T-helper 17 cell (primary cell): ENCODE results near the gene PGAP3. TPM values are rescaled to one million over a fixed set of nuclear protein-coding genes. Genes with fewer than 3 reads are reported as not detected.
"Not testable (repeated sequence)": the region's sequence is repeated elsewhere in the genome, so short reads cannot be mapped to it uniquely, and the experiment has no call there.

Experiments used
- ATAC-seq: fragments of 150-1000 bp; cut with Tn5 transposase; 2 replicates; pipeline ENCODE4 v1.10.0; 2021; ENCODE audit warnings: mild to moderate bottlenecking, moderate library complexity
- DNase-seq, 3 donors: peaks; one replicate each; pipeline versions ENCODE4 v3.0.0 to v3.0.0-alpha.2; 2020 to 2021
- H3K9me3 ChIP-seq: one replicate; pipeline ENCODE4 v1.7.0; 2013; ENCODE audit warnings: low read length, mild to moderate bottlenecking; ENCODE audit not compliant: control insufficient read depth, poor library complexity, severe bottlenecking
- H3K27ac Mint-ChIP-seq: one replicate; pipeline ENCODE4 v1.8.0; 2022; ENCODE audit warnings: mild to moderate bottlenecking, moderate library complexity, mixed read lengths
- H3K27me3 Mint-ChIP-seq: one replicate; pipeline ENCODE4 v1.8.0; 2022; ENCODE audit warnings: mixed read lengths
- H3K36me3 Mint-ChIP-seq: one replicate; pipeline ENCODE4 v1.8.0; 2022; ENCODE audit warnings: low read depth, mixed read lengths
- H3K4me1 Mint-ChIP-seq: one replicate; pipeline ENCODE4 v1.8.0; 2022; ENCODE audit warnings: mild to moderate bottlenecking, mixed read lengths
- H3K4me3 Mint-ChIP-seq: one replicate; pipeline ENCODE4 v1.8.0; 2022; ENCODE audit warnings: mild to moderate bottlenecking, moderate library complexity, mixed read lengths
- total RNA-seq, 4 donors: library from RNA in 2 of 4; stranded (reverse) in 2 of 4; gene quantifications; one replicate each; pipeline ENCODE4 v1.2.3 and lab custom pipeline; 2022 to 2026

Gene PGAP3
- total RNA-seq (10 to 100 TPM; 28.8 to 31.3 TPM), total RNA-seq (lab: John Stamatoyannopoulos, UW) (23.1 to 30.8 reads per million in 2 donors)

- peaks cover 13% of the 10 kb centered on the region for H3K4me1 Mint-ChIP-seq
- H3K36me3 Mint-ChIP-seq = peaks cover 12% of the 10 kb centered on the region
- no peaks in the 10 kb centered on the region for H3K9me3 ChIP-seq
- peak within 1 kb of the TSS; percentile 91 for H3K4me3 Mint-ChIP-seq
- H3K27ac Mint-ChIP-seq = peak within 1 kb of the TSS; percentile 87
- peak; percentile 54 to 68 (median 63) for DNase-seq
- no peaks in the 10 kb centered on the region for H3K27me3 Mint-ChIP-seq
- ATAC-seq = peak; percentile 90
Observed at GRCh38 chr17:39687546-39688474, at the start of gene PGAP3. PGAP3 (minus strand) TSS chr17:39688057; CDS start chr17:39688014, 43 bp downstream.

DNA sequence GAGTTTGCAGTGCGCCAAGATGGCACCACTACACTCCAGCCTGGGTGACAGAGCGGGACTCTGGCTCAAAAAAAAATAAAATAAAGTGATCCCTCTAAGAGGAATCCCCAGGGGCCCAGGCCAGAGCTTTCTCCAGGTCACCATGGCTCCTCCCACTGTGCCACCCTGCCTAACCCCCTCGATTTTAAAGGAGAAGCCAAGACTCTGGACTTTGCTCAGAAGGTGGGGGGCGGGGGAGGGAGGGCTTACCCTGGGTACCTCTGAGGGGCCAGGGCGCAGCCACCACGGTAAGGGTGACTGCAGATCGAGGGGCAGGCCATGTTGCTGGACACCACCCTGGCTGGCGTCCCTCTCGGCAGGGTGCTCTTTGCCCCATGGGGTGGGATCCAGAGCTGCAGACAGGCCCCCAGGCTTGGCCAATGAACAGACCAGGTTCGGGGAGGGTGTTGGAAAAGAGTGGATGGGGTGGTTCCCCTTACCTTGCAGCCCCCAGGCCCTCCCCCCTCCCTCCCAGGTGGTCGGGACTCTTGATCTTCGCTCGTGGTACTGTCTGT is 49.4 kb upstream of the PGAP3 start:
- Mint-ChIP-seq H3K4me3 (no peak overlapping the region), H3K27ac (no peak overlapping the region), H3K27me3 (peaks cover 24% of the 10 kb centered on the region), H3K4me1 (peaks cover 10% of the 10 kb centered on the region), H3K36me3 (peaks cover 6% of the 10 kb centered on the region)
- no peak for DNase-seq
- H3K9me3 ChIP-seq = no peaks in the 10 kb centered on the region
- no peak for ATAC-seq

DNA sequence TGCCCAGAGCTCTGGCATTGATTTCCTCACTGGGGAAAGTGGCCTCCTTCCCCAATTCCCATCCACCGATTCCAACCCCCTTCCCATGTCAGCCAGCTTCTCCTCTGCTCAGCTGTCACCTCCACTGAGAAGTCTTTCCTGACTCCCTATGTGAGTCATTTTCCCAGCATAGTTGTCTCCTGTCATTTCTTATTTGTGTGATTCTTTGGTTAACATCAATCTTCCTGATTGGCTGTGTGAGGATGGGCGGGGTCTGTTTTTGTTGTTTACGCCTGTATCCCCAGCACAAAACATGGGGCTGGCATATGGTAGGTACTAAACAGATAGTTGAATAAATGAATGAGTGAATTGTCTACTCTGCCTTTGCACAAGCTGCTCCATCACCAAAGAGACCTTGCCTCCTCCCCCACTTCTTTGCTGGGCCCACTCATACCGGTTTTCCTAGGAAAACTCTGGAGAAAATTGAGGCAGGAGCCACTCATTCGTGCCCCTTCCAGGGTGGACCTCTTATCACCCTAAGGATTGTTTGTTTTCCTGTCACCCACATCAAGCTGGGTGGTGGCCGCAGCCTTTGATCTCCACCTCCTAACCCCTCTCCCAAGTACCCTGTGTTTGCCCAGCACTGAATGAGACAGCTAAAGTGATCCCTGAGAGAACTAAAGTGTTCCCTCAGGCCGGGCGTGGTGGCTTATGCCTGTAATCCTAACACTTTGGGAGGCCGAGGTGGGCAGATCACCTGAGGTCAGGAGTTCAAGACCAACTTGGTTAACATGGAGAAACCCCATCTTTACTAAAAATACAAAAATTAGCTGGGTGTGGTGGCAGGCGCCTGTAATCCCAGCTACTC is 48.7 kb upstream of the PGAP3 start:
- Mint-ChIP-seq H3K4me3 (no peak overlapping the region), H3K27ac (peak overlapping the region; percentile 78), H3K4me1 (peaks cover 10% of the 10 kb centered on the region), H3K36me3 (peaks cover 6% of the 10 kb centered on the region), H3K27me3 (peaks cover 24% of the 10 kb centered on the region)
- no peak for ATAC-seq
- H3K9me3 ChIP-seq = no peaks in the 10 kb centered on the region
- no peak for DNase-seq

- Mint-ChIP-seq H3K36me3 (peaks cover 6% of the 10 kb centered on the region), H3K4me1 (peaks cover 10% of the 10 kb centered on the region), H3K27me3 (peaks cover 24% of the 10 kb centered on the region), H3K27ac (peak overlapping the region; percentile 78), H3K4me3 (no peak overlapping the region)
- H3K9me3 ChIP-seq = no peaks in the 10 kb centered on the region
- DNase-seq = no peak
- ATAC-seq = no peak
Observed at GRCh38 chr17:39735882-39736281, 48.0 kb upstream of the PGAP3 start.

DNA sequence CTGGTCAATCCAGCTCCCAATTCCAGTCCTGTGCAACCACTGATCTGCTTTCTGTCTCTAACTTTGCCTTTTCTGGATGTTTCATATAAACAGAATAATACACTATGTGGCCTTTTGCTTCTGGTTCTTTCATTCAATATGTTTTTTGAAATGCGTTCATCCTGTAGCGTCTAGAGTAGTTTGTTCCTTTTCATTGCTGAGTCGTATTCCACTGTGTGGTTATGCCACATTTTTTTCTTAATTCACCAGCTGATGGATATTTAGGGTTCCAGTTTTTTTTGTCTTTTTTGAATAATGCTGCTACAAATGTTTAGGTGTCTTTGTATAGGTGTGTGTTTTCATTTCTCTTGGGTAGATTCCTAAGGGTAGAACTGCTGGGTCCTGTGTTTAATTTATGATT is 44.7 kb upstream of the PGAP3 start:
- no peak overlapping the region for H3K4me3 Mint-ChIP-seq

DNA sequence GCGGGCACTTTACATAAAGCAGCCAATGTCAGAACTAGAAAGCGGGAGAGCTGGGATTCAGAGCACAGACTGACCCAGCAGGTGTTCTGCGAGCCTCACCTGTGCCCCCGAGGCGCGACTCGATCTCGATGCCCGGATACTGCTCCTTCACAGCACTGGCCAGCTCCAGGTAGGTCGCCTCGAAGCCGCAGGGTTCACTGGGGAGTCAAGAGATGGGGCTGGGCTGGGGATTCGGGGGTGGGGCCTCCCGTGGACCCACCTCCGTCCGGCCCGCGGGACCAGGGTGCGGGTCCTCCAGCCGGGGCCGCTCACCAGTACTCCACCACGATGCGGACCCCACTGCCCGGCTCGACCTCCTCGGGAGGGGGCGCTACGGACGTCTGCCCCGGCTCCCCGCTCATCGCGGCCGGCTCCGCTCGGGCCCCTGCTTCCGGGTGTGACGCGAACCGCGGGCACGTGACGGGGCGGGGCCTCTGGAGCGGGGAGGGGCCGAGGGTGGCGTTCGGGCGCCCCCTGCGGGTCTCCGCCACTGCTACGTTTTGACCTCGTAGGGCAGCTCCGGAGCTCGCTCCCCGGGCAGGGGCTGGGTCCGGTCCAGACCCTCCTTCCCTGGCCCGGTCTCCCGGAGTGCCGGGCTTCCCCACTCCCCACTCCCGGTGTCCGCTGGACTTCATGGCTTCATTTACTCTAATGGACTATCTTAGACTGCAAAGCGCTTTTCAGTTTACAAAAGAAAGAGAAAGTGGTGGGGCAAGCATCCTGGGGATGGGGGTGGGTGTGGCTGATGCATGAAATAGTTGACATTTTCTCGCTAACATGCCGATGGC is 42.5 kb upstream of the PGAP3 start, which contains the start of gene MIEN1:
Gene MIEN1 (minus strand): TSS at position 438 of the 827 bp plus-strand sequence. CDS start 37 bp downstream, at position 401.
- Mint-ChIP-seq H3K27me3 (no peaks in the 10 kb centered on the region), H3K4me3 (peak within 1 kb of the TSS; percentile 92), H3K27ac (peak within 1 kb of the TSS; percentile 88), H3K4me1 (peaks cover 17% of the 10 kb centered on the region), H3K36me3 (no peaks in the 10 kb centered on the region)
- ATAC-seq (peak; percentile 95), DNase-seq (peak; percentile 90 to 96 (median 95))
- H3K9me3 ChIP-seq = no peaks in the 10 kb centered on the region

More for the DNA sequence above, 44.7 kb upstream of the PGAP3 start:
- no peak for DNase-seq
- H3K4me1 Mint-ChIP-seq = peaks cover 14% of the 10 kb centered on the region
- no peak for ATAC-seq
- no peaks in the 10 kb centered on the region for H3K9me3 ChIP-seq
- H3K36me3 Mint-ChIP-seq = peaks cover 2% of the 10 kb centered on the region
- peaks cover 8% of the 10 kb centered on the region for H3K27me3 Mint-ChIP-seq
- H3K27ac Mint-ChIP-seq = no peak overlapping the region

DNA sequence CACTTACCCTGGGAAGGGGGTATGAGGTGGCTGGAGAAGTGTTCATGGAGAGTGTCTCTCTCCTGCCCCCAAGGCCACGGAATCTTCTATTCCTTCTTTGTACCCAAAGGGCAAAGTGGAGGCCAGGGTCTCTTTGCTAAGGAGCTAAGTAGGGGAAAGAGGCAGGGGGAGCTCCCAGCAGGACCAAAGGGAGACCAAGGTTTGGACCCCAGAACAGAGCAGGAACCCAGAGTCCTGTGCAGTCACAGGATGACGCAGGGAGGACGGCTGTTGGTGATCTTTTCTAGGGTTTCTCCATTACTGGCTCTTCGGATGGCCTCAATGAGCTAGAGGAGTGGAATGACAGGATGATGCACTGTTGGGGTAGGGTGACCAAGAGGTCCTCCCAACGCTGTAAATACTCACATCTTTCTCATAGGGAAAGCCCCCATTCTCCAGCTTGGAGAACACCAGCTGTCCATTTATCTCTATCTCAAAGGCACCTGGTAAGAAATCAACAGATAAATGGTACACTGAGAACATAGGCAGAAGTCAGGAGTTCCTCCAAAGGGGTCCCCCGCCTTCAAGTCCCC is 41.5 kb upstream of the PGAP3 start:
- H3K36me3 Mint-ChIP-seq = no peaks in the 10 kb centered on the region
- H3K27ac Mint-ChIP-seq = peak overlapping the region; percentile 88
- DNase-seq (no peak), ATAC-seq (no peak)
- H3K9me3 ChIP-seq = no peaks in the 10 kb centered on the region
- no peaks in the 10 kb centered on the region for H3K27me3 Mint-ChIP-seq
- H3K4me1 Mint-ChIP-seq = peaks cover 17% of the 10 kb centered on the region
- peak overlapping the region; percentile 92 for H3K4me3 Mint-ChIP-seq

DNA sequence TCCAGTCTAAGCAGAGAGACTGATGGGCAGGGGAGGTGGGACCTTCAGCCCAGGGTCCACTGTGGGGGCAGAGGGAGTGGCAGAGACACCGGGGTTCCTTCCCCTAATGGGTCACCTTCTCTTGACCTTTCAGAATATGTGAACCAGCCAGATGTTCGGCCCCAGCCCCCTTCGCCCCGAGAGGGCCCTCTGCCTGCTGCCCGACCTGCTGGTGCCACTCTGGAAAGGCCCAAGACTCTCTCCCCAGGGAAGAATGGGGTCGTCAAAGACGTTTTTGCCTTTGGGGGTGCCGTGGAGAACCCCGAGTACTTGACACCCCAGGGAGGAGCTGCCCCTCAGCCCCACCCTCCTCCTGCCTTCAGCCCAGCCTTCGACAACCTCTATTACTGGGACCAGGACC is 39.7 kb upstream of the PGAP3 start:
- peaks cover 17% of the 10 kb centered on the region for H3K4me1 Mint-ChIP-seq
- no peak for DNase-seq
- ATAC-seq = no peak
- H3K27me3 Mint-ChIP-seq = no peaks in the 10 kb centered on the region
- H3K4me3 Mint-ChIP-seq = no peak overlapping the region
- H3K9me3 ChIP-seq = no peaks in the 10 kb centered on the region
- H3K27ac Mint-ChIP-seq = no peak overlapping the region
- H3K36me3 Mint-ChIP-seq = no peaks in the 10 kb centered on the region

DNA sequence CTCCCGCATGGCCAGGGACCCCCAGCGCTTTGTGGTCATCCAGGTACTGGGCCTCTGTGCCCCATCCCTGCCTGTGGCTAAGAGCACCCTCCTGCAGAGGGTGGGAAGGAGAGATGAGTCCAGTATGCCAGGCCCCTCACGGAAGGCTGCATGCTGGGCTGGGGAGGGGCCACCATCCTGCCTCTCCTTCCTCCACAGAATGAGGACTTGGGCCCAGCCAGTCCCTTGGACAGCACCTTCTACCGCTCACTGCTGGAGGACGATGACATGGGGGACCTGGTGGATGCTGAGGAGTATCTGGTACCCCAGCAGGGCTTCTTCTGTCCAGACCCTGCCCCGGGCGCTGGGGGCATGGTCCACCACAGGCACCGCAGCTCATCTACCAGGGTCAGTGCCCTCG is 38.8 kb upstream of the PGAP3 start:
- Mint-ChIP-seq H3K4me3 (no peak overlapping the region), H3K27me3 (no peaks in the 10 kb centered on the region), H3K27ac (no peak overlapping the region), H3K4me1 (peaks cover 17% of the 10 kb centered on the region), H3K36me3 (no peaks in the 10 kb centered on the region)
- ATAC-seq (no peak), DNase-seq (no peak)
- no peaks in the 10 kb centered on the region for H3K9me3 ChIP-seq

DNA sequence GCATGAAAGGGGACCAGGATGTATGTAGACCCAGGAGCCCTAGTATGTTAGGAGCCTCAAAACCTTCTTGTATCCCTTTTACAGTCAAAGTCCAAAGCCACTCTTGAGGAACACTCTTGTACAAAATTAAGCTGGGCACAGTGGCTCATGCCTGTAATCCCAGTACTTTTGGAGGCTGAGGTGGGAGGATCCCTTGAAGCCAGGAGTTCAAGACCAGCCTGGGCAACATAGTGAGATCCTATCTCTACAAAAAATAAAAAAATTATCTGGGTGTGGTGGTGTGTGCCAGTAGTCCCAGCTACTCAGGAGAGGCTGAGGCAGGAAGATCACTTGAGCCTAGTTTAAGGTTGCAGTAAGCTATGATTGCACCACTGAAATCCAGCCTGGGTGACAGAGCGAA is 38.1 kb upstream of the PGAP3 start:
- H3K27ac Mint-ChIP-seq = not testable (repeated sequence)

GRCh38 chr17:39724731-39725130 is 36.9 kb upstream of the PGAP3 start:
- H3K9me3 ChIP-seq = no peaks in the 10 kb centered on the region
- no peaks in the 10 kb centered on the region for H3K27me3 Mint-ChIP-seq
- H3K27ac Mint-ChIP-seq = no peak overlapping the region
- H3K36me3 Mint-ChIP-seq = no peaks in the 10 kb centered on the region
- peaks cover 16% of the 10 kb centered on the region for H3K4me1 Mint-ChIP-seq
- DNase-seq = no peak
- ATAC-seq = no peak
- H3K4me3 Mint-ChIP-seq = peak overlapping the region; percentile 12

More for the DNA sequence above, 38.1 kb upstream of the PGAP3 start:
- not testable (repeated sequence) for H3K36me3 Mint-ChIP-seq, H3K4me3 Mint-ChIP-seq, DNase-seq, H3K27me3 Mint-ChIP-seq, H3K9me3 ChIP-seq, ATAC-seq
- H3K4me1 Mint-ChIP-seq = peaks cover 17% of the 10 kb centered on the region
